H9 (cell line): ENCODE results near the gene INSR. TPM values are rescaled to one million over a fixed set of nuclear protein-coding genes. Genes with fewer than 3 reads are reported as not detected.

Experiments
- DNase-seq: peaks from one replicate; pipeline ENCODE4 v3.0.0-alpha.2; 2017
- H2AFZ ChIP-seq: one replicate; pipeline ENCODE4 v1.6.1; 2013; ENCODE audit warnings: mild to moderate bottlenecking, low read length, control low read depth, moderate library complexity
- H2AK5ac ChIP-seq: 2 replicates; pipeline ENCODE4 v1.6.1; 2013; ENCODE audit warnings: low read length, control low read depth, mixed read lengths; ENCODE audit not compliant: insufficient read length
- H2BK120ac ChIP-seq: one replicate; pipeline ENCODE4 v1.6.1; 2013; ENCODE audit warnings: low read depth, mild to moderate bottlenecking, low read length, control low read depth, inconsistent platforms; ENCODE audit not compliant: poor library complexity, severe bottlenecking
- H2BK12ac ChIP-seq: 2 replicates; pipeline ENCODE4 v1.6.1; 2013; ENCODE audit warnings: low read length, control low read depth, mixed read lengths, low read depth; ENCODE audit not compliant: insufficient read length
- H2BK15ac ChIP-seq: 2 replicates; pipeline ENCODE4 v1.6.1; 2013; ENCODE audit warnings: low read depth, low read length, control low read depth
- H2BK20ac ChIP-seq: one replicate; pipeline ENCODE4 v1.6.1; 2013; ENCODE audit warnings: low read depth, mild to moderate bottlenecking, low read length, control low read depth, inconsistent platforms; ENCODE audit not compliant: poor library complexity, severe bottlenecking
- H2BK5ac ChIP-seq: 2 replicates; pipeline ENCODE4 v1.6.1; 2013; ENCODE audit warnings: low read length, control low read depth, mixed read lengths; ENCODE audit not compliant: insufficient read length
- H3K14ac ChIP-seq: 2 replicates; pipeline ENCODE4 v1.6.1; 2013; ENCODE audit warnings: low read length, control low read depth; ENCODE audit not compliant: insufficient read depth
- H3K18ac ChIP-seq: 2 replicates; pipeline ENCODE4 v1.6.1; 2013; ENCODE audit warnings: low read depth, mild to moderate bottlenecking, mixed read lengths, low read length, control low read depth; ENCODE audit not compliant: insufficient read length
- H3K23ac ChIP-seq: 2 replicates; pipeline ENCODE4 v1.6.1; 2013; ENCODE audit warnings: low read length, control low read depth, mixed read lengths, low read depth; ENCODE audit not compliant: insufficient read length
- H3K23me2 ChIP-seq: 2 replicates; pipeline ENCODE4 v1.6.1; 2013; ENCODE audit warnings: low read depth, mild to moderate bottlenecking, mixed read lengths, low read length, control low read depth; ENCODE audit not compliant: insufficient read length, poor library complexity, severe bottlenecking
- H3K27ac ChIP-seq: 2 replicates; pipeline ENCODE4 v1.5.1; 2013; ENCODE audit warnings: low read length, control low read depth, mixed read lengths, low read depth; ENCODE audit not compliant: insufficient read length
- H3K27me3 ChIP-seq: 2 replicates; pipeline ENCODE4 v1.6.1; 2013; ENCODE audit warnings: low read length, control low read depth, inconsistent platforms; ENCODE audit not compliant: insufficient read depth
- H3K4ac ChIP-seq: 2 replicates; pipeline ENCODE4 v1.6.1; 2013; ENCODE audit warnings: low read depth, mild to moderate bottlenecking, control low read depth, inconsistent platforms, low read length, moderate library complexity
- H3K4me1 ChIP-seq: 2 replicates; pipeline ENCODE4 v1.6.1; 2013; ENCODE audit warnings: low read length, control low read depth, inconsistent platforms; ENCODE audit not compliant: insufficient read depth
- H3K4me2 ChIP-seq: 2 replicates; pipeline ENCODE4 v1.6.1; 2013; ENCODE audit warnings: low read length, control low read depth, mixed read lengths; ENCODE audit not compliant: insufficient read length, insufficient read depth
- H3K56ac ChIP-seq: 2 replicates; pipeline ENCODE4 v1.6.1; 2013; ENCODE audit warnings: low read depth, mild to moderate bottlenecking, mixed read lengths, low read length, control low read depth; ENCODE audit not compliant: insufficient read length
- H3K79me1 ChIP-seq: 2 replicates; pipeline ENCODE4 v1.6.1; 2013; ENCODE audit warnings: low read depth, mild to moderate bottlenecking, moderate library complexity, low read length, control low read depth, inconsistent platforms; ENCODE audit not compliant: insufficient read depth, poor library complexity, severe bottlenecking
- H3K79me2 ChIP-seq: 2 replicates; pipeline ENCODE4 v1.6.1; 2013; ENCODE audit warnings: low read length, control low read depth, inconsistent platforms; ENCODE audit not compliant: insufficient read depth
- H3K9ac ChIP-seq: 2 replicates; pipeline ENCODE4 v1.6.1; 2013; ENCODE audit warnings: low read length, control low read depth, mixed read lengths; ENCODE audit not compliant: insufficient read length; ENCODE audit errors: extremely low read depth
- H3K9me3 ChIP-seq: one replicate; pipeline ENCODE4 v1.6.1; 2013; ENCODE audit warnings: low read depth, low read length, inconsistent platforms; ENCODE audit not compliant: control insufficient read depth
- H3T11ph ChIP-seq: one replicate; pipeline ENCODE4 v1.6.1; 2013; ENCODE audit warnings: mild to moderate bottlenecking, low read length, control low read depth, inconsistent platforms
- H4K20me1 ChIP-seq: one replicate; pipeline ENCODE4 v1.6.1; 2013; ENCODE audit not compliant: control insufficient read depth, insufficient read length, insufficient read depth
- H4K5ac ChIP-seq: 2 replicates; pipeline ENCODE4 v1.6.1; 2013; ENCODE audit warnings: low read depth, mild to moderate bottlenecking, mixed read lengths, low read length, control low read depth; ENCODE audit not compliant: insufficient read length
- H4K8ac ChIP-seq: replicated peaks from 2 replicates; pipeline ENCODE4 v1.6.1; 2013; ENCODE audit warnings: low read length, control low read depth, mixed read lengths, low read depth; ENCODE audit not compliant: insufficient read length
- H4K91ac ChIP-seq: 2 replicates; pipeline ENCODE4 v1.6.1; 2013; ENCODE audit warnings: low read depth, mild to moderate bottlenecking, moderate library complexity, mixed read lengths, low read length, control low read depth; ENCODE audit not compliant: insufficient read length
- H3K27ac Mint-ChIP-seq, 3 experiments: 2 replicates in 2 of 3; 3 replicates in 1 of 3; pipeline ENCODE4 v1.8.0; 2020 to 2021; ENCODE audit warnings: mixed read lengths in 3 of 3, mild to moderate bottlenecking in 1 of 3, moderate library complexity in 1 of 3
- H3K27me3 Mint-ChIP-seq: 2 replicates; pipeline ENCODE4 v1.8.0; 2021; ENCODE audit warnings: low read depth, mild to moderate bottlenecking, moderate library complexity, mixed read lengths
- H3K36me3 Mint-ChIP-seq, 3 experiments: 2 replicates in 2 of 3; 3 replicates in 1 of 3; pipeline ENCODE4 v1.8.0; 2020 to 2021; ENCODE audit warnings: low read depth in 3 of 3, mixed read lengths in 3 of 3; ENCODE audit not compliant: insufficient read depth in 1 of 3
- H3K4me1 Mint-ChIP-seq, 2 experiments: 2 replicates each; pipeline ENCODE4 v1.8.0; 2020; ENCODE audit warnings: mixed read lengths in 2 of 2
- H3K4me3 Mint-ChIP-seq, 2 experiments: 2 replicates in 1 of 2; 3 replicates in 1 of 2; pipeline ENCODE4 v1.8.0; 2020 to 2021; ENCODE audit warnings: mild to moderate bottlenecking in 2 of 2, mixed read lengths in 2 of 2, moderate library complexity in 1 of 2
- H3K9me3 Mint-ChIP-seq, 2 experiments: 2 replicates in 1 of 2; 3 replicates in 1 of 2; pipeline ENCODE4 v1.8.0; 2020; ENCODE audit warnings: mild to moderate bottlenecking in 2 of 2, mixed read lengths in 2 of 2, moderate library complexity in 1 of 2
- WGBS: extraction: QIAGEN DNeasy Blood & Tissue Kit; methylation state at CpG from one replicate; pipeline ENCODE4 v1.1.7; 2013; ENCODE audit warnings: missing lambda C conversion rate, low lambda C conversion rate, mixed read lengths; ENCODE audit not compliant: insufficient read length; ENCODE audit errors: extremely low coverage; 5-methylcytosine and 5-hydroxymethylcytosine counted together
- total RNA-seq: library from RNA; stranded (reverse); gene quantifications from 2 replicates; pipeline ENCODE4 v1.2.1, GENCODE V29; 2021
- TF ChIP-seq, protein P1 (sequence below): fragments of 200-600 bp; sonication (generic); conservative IDR thresholded peaks from 3 replicates; pipeline ENCODE4 v1.8.0; 2021; ENCODE audit warnings: antibody characterized with exemption, mild to moderate bottlenecking

Gene INSR
- total RNA-seq, 1 experiment from 2014 or later: 39.8 TPM

DNA sequence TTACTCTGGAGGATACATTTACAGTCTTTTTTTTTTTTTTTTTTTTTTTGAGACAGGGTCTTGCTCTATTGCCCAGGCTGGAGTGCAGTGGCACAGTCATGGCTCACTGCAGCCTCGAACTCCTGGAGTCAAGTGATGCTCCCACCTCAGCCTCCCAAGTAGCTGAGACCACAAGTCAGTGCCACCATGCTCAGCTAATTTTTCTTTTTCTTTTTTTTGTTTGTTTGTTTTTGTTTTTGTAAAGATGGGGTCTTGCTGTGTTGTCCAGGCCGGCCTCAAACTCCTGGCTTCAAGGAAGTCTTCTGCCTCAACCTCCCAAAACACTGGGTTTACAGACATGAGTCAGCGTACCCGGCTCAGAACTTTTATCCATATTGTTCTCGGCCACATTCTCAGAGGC is 64.5 kb downstream of the INSR start:
- Histone ChIP-seq H2AFZ (no peak overlapping the region), H2AK5ac (no peak overlapping the region), H2BK5ac (no peak overlapping the region), H4K8ac (no peak overlapping the region), H2BK12ac (no peak overlapping the region), H3K79me1 (peaks cover 3% of the 10 kb centered on the region), H2BK120ac (no peak overlapping the region), H3K56ac (no peak overlapping the region), H4K91ac (no peak overlapping the region), H4K5ac (no peak overlapping the region), H3K4ac (no peak overlapping the region), H3K14ac (no peak overlapping the region), H3K79me2 (no peaks in the 10 kb centered on the region; the same call in 1 of the 2 replicates), H3K23ac (no peak overlapping the region), H3K18ac (no peak overlapping the region), H2BK15ac (no peak overlapping the region), H3K27ac (no peak overlapping the region), H3T11ph (no peak overlapping the region), H3K9ac (no peak overlapping the region), H3K9me3 (no peaks in the 10 kb centered on the region), H3K4me2 (no peak overlapping the region), H2BK20ac (no peak overlapping the region), H3K4me1 (no peaks in the 10 kb centered on the region), H3K27me3 (no peaks in the 10 kb centered on the region), H3K23me2 (no peaks in the 10 kb centered on the region), H4K20me1 (no peaks in the 10 kb centered on the region)
- H3K9me3 Mint-ChIP-seq: no peaks in the 10 kb centered on the region
- H3K4me3 Mint-ChIP-seq: no peak overlapping the region
- no peak overlapping the region for H3K27ac Mint-ChIP-seq
- peaks cover 8 to 12% of the 10 kb centered on the region in 2 experiments for H3K4me1 Mint-ChIP-seq
- TF ChIP-seq, protein P1, sequence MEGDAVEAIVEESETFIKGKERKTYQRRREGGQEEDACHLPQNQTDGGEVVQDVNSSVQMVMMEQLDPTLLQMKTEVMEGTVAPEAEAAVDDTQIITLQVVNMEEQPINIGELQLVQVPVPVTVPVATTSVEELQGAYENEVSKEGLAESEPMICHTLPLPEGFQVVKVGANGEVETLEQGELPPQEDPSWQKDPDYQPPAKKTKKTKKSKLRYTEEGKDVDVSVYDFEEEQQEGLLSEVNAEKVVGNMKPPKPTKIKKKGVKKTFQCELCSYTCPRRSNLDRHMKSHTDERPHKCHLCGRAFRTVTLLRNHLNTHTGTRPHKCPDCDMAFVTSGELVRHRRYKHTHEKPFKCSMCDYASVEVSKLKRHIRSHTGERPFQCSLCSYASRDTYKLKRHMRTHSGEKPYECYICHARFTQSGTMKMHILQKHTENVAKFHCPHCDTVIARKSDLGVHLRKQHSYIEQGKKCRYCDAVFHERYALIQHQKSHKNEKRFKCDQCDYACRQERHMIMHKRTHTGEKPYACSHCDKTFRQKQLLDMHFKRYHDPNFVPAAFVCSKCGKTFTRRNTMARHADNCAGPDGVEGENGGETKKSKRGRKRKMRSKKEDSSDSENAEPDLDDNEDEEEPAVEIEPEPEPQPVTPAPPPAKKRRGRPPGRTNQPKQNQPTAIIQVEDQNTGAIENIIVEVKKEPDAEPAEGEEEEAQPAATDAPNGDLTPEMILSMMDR: no peak
- no peaks in the 10 kb centered on the region for H3K27me3 Mint-ChIP-seq
- H3K36me3 Mint-ChIP-seq: no peaks in the 10 kb centered on the region; a peak in 1 of 7 replicates
- no CpG with 5 or more reads among the region's 5 CpGs for WGBS
- DNase-seq: no peak
